HG02623 (cell line): ENCODE results near the gene DHX29.
"Not testable (repeated sequence)": the region's sequence is repeated elsewhere in the genome, so short reads cannot be mapped to it uniquely, and the experiment has no call there.

ENCODE experiments used
- ATAC-seq: cut with Tn5 transposase; IDR thresholded peaks from one replicate; pipeline ENCODE4 v1.9.1; 2021; ENCODE audit warnings: moderate library complexity; ENCODE audit not compliant: unreplicated experiment

DHX29 gene

DNA sequence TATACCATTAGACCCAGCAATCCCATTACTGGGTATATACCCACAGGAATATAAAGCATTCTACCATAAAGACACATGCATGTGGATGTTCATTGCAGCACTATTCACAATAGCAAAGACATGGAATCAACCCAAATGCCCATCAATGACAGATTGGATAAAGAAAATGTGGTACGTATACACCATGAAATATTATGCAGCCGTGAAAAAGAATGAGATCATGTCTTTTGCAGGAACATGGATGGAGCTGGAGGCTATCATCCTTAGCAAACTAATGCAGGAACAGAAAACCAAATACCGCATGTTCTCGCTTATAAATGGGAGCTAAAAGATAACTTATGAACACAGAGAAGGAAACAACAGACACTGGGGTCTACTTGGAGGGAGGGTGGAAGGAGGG is 10.7 kb upstream of the DHX29 start:
- ATAC-seq, result not testable (repeated sequence)

DNA sequence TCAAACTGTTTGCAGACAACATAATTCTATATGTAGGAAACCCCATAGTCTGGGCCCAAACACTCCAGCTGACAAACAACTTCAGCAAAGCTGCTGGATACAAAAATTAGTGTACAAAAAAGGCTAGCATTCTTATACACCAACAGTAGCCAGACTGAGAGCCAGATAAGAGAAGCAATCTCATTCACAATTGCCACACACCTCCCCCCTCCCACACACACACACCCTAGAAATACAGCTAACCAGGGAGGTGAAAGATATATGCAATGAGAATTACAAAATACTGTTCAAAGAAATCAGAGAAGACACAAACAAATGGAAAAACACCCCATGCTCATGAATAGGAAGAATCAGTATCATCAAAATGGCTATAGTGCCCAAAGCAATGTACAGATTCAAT is 9.3 kb upstream of the DHX29 start:
- ATAC-seq, result no peak

DNA sequence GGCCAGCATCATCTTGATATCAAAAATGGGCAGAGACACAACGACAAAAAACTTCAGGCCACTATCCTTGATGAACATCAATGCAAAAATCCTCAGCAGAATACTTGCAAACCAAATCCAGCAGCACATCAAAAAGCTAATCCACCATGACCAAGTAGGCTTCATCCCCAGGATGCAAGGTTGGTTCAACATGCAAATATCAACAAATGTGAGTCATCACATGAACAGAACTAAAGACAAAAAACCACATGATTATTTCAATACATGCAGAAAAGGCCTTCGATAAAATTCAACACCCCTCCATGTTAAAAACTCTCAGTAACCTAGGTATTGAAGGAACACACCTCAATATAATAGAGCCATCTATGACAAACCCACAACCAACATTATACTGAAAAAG is 8.8 kb upstream of the DHX29 start:
- ATAC-seq, result no peak

DNA sequence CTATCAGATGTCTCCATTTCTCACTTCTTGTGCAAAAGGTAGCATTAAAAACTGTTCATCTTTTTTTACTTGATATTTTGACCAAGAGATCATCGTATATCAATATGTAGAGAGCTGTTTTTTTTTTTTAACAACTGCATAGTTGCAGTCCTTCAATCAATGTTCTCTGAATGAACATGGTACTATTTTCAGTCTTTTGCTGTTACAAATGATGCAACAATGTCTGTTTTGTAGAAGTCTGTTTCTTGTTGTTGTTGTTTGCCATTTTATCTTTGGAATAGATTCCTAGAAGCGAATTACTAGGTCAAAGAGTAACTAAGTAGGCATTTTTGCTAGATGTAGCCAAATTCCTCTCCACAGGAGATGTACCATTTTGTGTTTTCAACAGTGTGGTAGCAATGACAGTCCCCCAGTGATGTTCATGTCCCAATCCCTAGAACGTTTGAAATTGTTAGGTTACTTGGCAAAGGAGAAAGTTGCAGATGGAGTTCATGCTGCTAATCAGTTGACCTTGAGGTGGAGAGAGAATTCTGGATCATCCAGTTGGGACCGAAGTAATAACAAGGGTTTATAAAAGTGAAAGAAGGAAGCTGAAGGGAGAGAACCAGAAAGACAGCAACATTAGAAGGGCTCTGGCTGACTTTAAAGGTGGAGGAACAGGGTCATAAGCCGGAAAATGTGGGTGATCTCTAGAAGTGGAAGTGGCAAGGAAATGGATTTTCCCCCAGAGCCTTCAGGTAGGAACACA is 6.5 kb upstream of the DHX29 start:
- ATAC-seq, result no peak

DNA sequence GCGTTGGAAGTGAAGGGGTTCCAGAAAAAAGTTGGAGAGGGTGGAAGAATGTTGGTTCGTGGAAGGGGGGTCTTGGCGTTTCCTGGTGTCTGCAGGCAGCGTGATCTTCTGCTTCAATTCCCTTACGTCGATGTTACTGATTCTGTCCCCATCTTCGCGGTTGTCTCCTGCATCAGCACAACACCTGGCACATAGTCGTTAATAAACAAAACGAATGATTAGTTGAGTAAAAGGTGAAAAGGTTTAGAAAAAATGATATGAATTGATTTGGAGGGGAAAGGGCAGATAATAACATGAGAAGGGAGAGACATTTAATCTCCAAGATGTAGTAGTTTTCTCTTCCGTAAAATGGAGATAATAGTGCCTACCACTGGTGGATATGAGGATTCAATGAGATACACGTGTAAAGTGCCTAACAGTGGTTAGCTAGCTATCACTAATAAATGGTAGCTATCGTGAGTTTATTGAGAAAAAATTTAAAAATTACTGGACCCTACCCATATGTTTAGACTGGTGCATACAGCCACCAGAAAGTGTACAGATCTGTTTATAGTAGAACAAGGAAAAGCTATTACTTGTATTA is 851 bp upstream of the DHX29 start:
- peak; percentile 1 for ATAC-seq

DNA sequence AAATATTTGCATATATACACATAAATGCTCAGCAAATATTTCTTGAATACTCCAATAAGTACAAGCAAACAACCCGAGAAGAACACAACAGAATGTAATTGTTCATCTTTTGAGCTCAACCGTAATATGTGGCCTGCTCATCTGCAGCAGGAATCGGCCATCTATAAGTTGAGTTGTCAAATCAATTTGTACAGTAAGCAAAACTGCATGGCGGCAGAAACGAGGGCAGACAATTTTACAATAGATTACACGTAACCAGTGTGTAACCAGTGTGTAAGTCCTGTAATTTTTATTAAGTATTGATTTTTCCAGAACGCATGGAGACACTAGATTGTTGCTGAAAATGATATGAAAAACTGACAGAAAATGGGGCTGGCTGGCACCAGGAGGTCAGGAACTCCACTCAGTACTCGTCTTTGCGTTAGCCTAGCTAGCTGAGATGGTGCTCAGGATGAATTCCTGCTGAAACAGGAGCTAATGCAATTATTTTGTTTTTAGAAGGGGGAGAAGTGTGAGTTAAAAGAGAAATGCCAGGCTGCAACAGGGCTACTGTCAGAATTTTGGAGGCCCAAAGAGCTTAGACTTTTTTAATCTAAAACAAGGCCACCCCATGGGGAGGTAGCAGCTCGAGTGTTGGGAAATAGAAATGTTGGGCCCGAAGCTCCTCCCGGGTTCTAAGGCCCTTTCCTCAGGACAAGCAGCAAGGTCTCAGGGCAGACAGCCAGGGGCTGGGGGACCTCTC is 682 bp downstream of the DHX29 start:
- no peak for ATAC-seq

DNA sequence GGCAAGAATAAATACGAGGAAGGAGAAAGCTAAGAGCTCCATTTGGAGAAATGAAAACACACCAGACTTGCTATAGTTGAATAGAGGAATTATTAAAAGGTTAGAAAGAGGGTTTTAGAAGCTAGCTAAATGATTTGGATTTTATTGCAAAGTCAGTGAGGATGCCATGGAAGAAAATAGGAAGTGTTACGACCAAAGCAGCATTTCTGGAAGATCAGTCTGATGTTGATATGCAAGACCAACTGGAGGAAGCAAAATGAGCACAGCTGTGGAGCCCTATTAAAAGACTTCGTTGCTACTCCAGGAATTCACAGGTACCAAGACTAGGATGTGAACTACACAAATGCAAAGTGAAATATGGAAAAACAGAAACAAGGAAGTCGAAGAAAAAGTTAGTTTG is 2.1 kb downstream of the DHX29 start:
- ATAC-seq, result no peak

DNA sequence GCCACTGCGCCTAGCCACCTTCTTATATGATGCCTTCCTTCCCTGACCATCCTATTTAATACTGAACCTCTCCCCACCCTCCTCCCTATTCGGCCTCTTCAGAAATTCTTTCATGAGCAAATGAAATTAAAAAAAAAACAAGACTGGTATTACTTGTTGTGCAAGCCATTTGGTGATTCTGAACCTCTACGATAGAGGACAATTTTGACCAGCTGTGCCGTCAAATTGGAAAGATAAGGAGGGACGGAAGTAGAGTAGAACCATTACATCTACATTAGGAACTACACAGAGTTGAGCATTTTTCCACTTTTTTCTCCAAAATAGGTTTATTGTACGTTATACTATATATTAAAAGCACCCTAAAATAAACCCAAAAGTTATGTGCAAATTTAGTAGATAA is 2.9 kb downstream of the DHX29 start:
- ATAC-seq, result no peak

DNA sequence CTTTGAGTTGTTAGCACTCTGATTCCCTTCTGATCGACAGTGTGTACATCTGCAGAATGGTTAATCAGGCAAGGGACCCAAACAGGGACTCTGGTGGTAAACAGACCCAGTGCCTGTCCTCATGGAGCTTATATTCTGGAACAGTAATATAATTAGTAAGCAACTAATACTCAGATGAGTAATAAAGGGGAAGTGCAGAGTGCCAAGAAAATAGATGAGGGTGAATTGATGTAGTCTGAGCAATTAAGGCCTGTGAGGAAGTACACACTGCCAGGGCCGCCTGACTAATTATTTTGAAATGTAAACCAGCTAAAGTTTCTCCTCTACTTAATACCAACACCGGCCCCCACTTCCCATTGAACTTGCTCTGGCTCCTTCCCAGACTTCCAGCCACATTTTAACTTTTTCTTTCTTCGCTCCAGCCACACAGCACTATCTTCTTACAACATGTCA is 4.2 kb downstream of the DHX29 start:
- no peak for ATAC-seq

DNA sequence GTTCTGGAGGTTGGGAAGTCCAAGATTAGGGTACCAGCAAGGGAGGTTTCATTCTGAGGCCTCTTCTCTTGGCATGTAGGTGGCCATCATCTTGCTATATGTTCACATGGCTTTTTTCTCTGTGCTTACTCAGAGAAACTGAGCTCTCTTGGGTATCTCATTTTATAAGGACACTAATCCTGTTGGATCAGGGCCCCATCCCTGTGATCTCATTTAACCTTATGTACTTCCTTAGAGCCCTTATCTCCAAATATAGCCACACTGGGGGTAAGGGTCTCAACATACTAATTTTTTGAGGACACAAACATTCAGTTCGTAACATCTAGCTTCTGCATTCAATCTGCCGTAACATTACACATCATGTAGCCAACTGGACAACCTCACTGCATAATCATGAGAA is 6.6 kb downstream of the DHX29 start:
- ATAC-seq, result no peak

DNA sequence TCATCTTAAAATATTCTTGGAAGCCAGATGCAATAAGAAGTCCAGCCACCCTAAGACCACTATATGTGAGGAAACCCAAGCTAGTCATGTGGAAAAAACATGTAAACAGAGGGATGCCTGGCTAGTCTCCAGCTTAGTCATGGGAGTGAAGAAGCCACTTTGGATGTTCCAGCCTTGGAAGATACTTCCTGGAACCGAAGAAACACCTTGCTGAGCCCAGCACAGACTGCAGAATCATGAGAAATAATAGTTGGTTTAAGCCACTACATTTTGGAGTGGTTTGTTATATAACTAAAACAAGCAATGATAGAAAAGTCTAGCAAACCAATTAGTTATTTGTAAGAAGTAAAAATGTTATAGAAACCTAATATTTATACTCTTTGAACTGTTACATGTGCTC is 12.6 kb downstream of the DHX29 start:
- ATAC-seq, result no peak

DNA sequence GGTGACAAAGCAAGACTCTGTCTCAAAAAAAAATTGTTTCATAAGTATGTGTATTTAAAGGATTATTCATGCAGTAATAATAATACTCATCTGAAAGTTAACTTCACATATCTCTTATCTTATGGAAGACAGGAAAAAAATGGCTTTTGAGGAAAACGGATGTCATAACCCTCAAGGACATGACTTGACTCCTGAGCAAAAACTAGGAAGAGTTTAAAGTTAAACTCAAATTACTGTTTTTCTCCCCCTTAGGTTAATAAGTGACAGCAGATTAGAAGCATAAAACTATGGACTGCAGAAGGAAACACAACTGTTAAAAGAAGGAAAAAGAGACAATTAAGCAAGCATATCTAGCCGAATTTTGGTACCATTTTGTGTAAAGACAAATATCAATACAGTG is 16.5 kb downstream of the DHX29 start:
- no peak for ATAC-seq

DNA sequence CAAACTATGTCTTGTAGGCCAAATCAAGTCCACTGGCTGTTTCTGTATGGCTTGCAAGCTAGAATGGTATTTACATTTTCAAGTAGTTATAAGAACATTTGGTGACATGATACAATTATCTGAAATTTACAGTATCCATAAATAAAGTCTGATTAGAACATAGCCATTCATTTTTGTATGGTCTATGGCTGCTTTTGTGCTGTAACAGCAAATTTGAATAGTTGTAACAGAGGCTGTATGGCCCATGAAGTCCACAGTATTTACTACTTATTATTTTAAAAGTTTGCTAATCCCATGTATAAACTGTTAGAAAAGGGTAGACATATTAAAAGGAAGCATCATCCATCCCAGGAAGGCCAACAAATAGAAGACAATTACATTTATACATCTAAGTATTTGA is 17.7 kb downstream of the DHX29 start:
- ATAC-seq, result no peak

DNA sequence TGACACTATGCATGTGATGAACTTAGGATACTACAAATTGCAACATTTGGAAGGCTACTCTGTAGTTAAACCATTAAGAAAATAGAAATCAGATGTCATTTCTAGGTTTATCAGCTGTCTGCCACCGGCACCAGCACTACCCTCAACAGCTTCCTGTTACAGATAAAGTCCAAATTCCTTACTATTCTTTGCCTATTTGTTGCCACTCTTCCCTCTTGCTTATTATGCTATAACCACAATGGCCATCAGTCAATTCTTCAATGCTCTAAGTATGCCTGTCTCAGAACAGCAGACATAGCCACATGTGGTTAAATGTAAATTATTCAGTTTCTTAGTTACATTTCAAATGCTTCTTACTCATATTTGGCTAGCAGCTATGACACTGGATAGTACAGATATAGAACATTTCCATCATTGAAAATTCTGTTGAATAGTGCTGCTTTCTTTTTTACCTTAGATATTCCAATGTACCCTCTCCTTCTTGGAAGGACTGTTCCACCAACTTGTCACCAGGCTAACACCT is 21.0 kb downstream of the DHX29 start:
- no peak for ATAC-seq

DNA sequence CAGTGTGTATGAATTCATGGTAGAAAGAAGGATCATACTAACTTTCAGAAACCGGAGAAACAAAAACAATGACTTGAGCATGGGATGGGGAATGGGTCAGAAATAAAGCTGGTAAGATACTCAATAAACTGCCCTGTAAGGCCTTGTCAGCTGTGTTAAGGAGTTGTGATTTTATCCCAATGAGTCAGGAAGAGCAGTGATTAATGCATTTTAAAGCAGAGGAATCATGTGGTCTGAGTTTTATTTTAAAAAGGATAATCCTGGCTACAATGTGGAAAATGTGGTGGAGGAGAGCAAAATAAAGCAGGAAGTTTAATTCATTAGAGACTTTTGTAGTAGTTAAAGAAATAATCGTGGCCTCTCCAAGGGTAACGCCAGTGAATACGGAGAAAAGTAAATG is 28.7 kb downstream of the DHX29 start:
- no peak for ATAC-seq

DNA sequence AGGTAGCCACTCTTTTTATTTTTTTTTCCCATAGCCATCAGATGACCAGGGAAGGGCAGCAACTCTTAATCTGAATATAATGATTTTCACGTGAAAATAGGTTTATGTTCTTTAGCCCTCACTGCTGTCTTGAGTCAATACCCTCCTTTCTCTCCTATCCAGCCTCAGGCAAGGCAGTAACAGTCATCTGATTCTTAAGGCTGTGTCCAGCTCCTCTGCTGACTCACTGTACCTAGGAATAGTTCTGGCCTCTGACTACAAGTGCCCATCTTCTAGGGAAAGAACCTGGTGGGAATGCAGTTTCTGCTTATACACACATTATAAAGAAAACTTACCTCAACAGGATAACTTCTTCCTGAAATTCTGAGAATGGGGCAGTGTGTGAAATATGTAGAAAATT is 30.7 kb downstream of the DHX29 start:
- no peak for ATAC-seq

DNA sequence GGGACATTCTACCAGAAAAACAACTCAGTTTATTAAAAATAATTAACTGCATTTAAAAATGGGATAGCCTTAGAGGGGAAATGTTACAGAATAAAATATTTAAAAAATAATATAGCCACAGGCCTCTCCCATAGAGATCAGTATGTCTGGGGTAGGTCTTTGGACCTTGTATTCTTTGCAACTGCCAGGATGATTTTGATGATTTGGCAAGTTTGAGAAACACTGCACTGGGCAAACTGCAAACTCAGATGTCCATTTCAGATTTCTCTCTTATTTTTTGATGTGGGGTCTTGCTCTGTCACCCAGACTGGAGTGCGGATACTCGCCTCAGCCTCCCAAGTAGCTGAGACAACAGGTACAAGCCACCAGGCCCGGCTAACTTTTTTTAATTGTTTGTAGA is 49.2 kb downstream of the DHX29 start:
- no peak for ATAC-seq

DNA sequence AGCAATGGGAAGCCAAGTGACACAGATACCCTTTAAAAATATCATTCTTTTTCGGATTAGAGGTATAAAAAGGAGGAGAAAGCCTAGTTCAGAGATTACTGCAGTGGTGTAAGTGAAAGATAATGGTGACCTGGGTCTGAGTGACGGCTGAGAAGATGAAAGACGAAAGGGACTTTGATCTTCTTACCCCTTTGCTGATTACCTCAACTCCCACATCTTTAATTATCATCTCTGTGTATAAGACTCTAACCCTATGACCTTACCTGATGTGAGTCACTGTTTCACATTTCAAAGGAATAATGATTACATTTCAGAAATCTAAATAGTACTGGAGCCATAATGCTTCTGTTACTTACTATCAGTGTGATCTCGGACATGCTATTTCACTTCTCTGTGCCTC is 52.7 kb downstream of the DHX29 start:
- no peak for ATAC-seq

DNA sequence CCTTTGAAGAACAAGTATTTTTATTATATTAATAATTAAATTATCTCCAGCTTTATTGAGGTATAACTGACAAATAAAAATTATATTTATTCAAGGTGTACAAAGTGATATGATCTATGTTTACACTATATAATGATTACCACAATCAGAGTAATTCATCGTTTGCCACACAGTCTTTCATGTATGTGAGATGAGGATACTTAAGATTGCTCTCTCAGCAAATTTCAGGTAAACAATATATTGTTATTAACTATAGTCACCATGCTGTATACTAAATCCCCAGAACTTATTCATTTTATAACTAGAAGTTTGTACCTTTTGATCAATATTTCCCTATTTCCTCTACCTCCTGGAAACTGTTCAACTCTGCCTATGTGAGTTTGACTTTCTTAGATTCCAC is 57.4 kb downstream of the DHX29 start:
- ATAC-seq, result no peak

DNA sequence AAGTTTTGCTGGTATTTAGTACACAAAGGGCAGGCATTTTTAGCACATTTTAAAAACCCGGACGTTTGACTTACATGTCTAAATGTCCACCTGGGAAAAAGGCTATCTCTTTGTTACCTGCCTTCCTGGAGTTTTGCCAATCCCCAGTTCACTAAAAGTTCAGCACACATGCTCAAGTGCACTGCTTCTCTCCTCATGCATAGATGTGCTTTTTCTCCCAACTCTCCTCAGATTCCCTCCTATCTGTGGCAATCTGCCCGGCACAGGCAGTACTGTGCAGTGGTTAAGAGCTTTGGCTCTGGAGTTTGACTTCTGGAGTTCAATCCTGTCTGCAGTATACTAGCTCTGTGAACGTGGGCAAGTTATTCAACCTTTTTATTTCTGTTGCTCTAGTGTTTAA is 65.7 kb downstream of the DHX29 start:
- ATAC-seq, result no peak

DNA sequence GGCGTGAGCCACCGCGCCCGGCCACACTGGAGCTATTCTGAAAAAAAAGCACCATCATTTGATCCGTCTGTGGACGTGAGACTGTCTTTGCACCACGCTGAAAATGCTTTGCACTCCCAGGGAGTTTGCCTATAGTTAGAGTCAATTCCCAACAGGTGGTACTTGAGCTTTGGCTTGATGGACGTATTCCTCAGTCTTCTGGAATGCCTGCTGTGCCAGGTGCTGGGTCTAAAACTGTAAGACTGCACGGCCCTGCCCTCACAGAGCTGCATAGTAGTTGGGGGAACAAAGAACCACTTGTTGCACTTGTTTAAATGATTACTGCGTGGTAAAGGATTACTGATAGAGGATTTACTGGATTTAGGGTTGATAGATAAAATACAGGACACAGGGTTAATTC is 70.7 kb downstream of the DHX29 start:
- ATAC-seq, result no peak

DNA sequence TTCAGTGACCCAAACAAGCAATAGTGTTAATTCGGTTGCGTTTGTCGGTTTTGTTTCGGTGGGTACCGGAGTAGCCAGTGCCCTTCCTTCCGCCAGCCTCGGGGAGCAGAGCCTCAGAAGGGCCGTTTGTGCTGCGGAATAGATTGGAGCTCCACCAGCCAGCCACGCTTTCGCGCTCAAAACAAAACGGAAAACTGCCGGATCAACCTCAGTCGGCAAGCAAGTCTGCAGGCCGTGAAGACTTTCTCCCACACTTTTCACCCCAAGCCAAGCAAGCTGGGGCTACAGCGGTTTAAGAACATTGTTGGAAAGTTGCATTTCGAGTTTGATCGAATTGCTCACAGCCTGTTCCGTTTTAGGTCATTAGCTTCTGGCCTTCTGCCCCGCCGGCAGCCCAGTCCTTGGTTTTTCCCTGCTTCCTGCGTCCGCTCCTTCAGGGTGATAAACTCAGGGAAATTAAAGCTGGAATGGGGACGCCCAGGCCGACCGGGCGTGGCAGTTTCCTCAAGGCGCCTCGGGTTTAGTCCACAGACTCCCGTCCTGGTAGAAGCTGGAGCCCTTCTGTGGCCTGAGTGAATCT is 73.3 kb downstream of the DHX29 start:
- no peak for ATAC-seq
